ENCODE data around the gene AQP5. TPM values are rescaled to one million over a fixed set of nuclear protein-coding genes. Genes with fewer than 3 reads are reported as not detected.

AQP5 gene
- total and polyA plus RNA-seq, 2 of the 8 experiments (the other 6 are each of a cell fraction or from before 2014, with no cell fraction given) = 2.5 to 3.2 TPM

GRCh38 chr12:49948866-49949845 lies 12.5 kb upstream of the AQP5 start:
- Histone ChIP-seq H3K4me1 (replicated peaks in 1 of 4; ENCODE audit: control insufficient read depth in 3 of 4, insufficient read depth in 4 of 4, low read length in 3 of 4) (peaks cover 0 to 6% (median 4%) of the 10 kb centered on the region in 4 experiments; a peak in 5 of 7 replicates), H4K8ac (ENCODE audit: extremely low read depth, insufficient read depth, low read length) (no peak overlapping the region), H4K5ac (ENCODE audit: insufficient read length, low read depth, low read length) (no peak overlapping the region), H3K4me2 (ENCODE audit: insufficient read depth in 1 of 2, low read depth in 2 of 2, low read length in 2 of 2) (no peak overlapping the region), H3K4ac (replicated peaks; ENCODE audit: insufficient read length, low read depth, low read length) (no peak overlapping the region), H2BK12ac (ENCODE audit: low read depth, low read length) (no peak overlapping the region), H3K27ac (ENCODE audit: low read depth, low read length) (no peak overlapping the region), H3K4me3 (ENCODE audit: extremely low read depth in 1 of 4, insufficient read depth in 2 of 4, low read depth in 3 of 4, low read length in 4 of 4) (no peak overlapping the region), H3K23ac (ENCODE audit: insufficient read length) (no peak overlapping the region), H3K79me2 (ENCODE audit: control insufficient read depth in 1 of 2, insufficient read depth in 2 of 2, low read length in 2 of 2) (no peaks in the 10 kb centered on the region), H3K9ac (replicated peaks in 1 of 4; ENCODE audit: extremely low read depth in 1 of 4, low read depth in 3 of 4, low read length in 3 of 4) (no peak overlapping the region), H3K14ac (ENCODE audit: insufficient read length) (no peak overlapping the region), H2BK20ac (ENCODE audit: low read length) (no peak overlapping the region), H2BK15ac (ENCODE audit: low read length) (peak overlapping the region; percentile 25; the same call in 1 of the 2 replicates), H2AFZ (ENCODE audit: low read length) (no peak overlapping the region), H3K27me3 (replicated peaks in 1 of 4; ENCODE audit: control insufficient read depth in 3 of 4, extremely low read depth in 1 of 4, insufficient read depth in 3 of 4, low read length in 3 of 4) (no peaks in the 10 kb centered on the region; a peak in 1 of 7 replicates), H3K23me2 (ENCODE audit: low read depth, low read length) (no peaks in the 10 kb centered on the region; the same call in 1 of the 2 replicates), H3K18ac (ENCODE audit: extremely low read depth, low read length) (no peak overlapping the region), H2BK120ac (replicated peaks; ENCODE audit: low read depth, low read length) (no peak overlapping the region), H3K56ac (replicated peaks; ENCODE audit: insufficient read length, low read depth, low read length) (no peak overlapping the region), H3K36me3 (ENCODE audit: control insufficient read depth in 2 of 4, insufficient read depth in 4 of 4, low read length in 3 of 4) (no peaks in the 10 kb centered on the region), H4K20me1 (replicated peaks in 1 of 2; ENCODE audit: control insufficient read depth in 1 of 2, insufficient read depth in 2 of 2, low read length in 2 of 2) (no peaks in the 10 kb centered on the region), H3K9me3 (ENCODE audit: insufficient read depth in 2 of 2, low read depth in 1 of 2, low read length in 1 of 2) (no peaks in the 10 kb centered on the region), H3K79me1 (ENCODE audit: low read depth, low read length) (no peaks in the 10 kb centered on the region), H2BK5ac (ENCODE audit: low read depth, low read length) (no peak overlapping the region), H4K91ac (replicated peaks; ENCODE audit: insufficient read length, low read length) (no peak overlapping the region), H2AK5ac (ENCODE audit: low read depth, low read length) (no peak overlapping the region)
- 86% methylated on average over 12 of the region's 13 CpGs; no CpG with 5 or more reads in 1 of the 2 experiments for WGBS, 2 experiments (ENCODE audit: extremely low coverage in 1 of 2, insufficient coverage in 1 of 2, insufficient read length in 1 of 2, insufficient replicate concordance in 2 of 2, low coverage in 1 of 2, low lambda C conversion rate in 2 of 2, missing lambda C conversion rate in 1 of 2)
- POLR2A ChIA-PET (ENCODE audit: partially characterized antibody) = interaction anchor here (0.8 to 1.7 kb wide), 2 partner anchors 18 to 57 kb away, joined by 4 to 8 read pairs; no protein-coding TSS in a partner anchor
- CTCF ChIA-PET (ENCODE audit: partially characterized antibody) = interaction anchor here (0.7 to 7.6 kb wide), 10 partner anchors 10 to 172 kb away, joined by 3 to 104 read pairs (median 6); partner anchors contain the start of gene AQP6
- no peak for FAIRE-seq
- no peak for DNase-seq (ENCODE audit: low read depth in 1 of 2, low spot score in 2 of 2)
- TF ChIP-seq RFX5 (IDR thresholded peaks at IDR 0.05; ENCODE audit: borderline replicate concordance, low read depth, low read length) (no peak), SP1 (IDR thresholded peaks at IDR 0.05; ENCODE audit: low read depth, low read length) (no peak), SUZ12 (IDR thresholded peaks at IDR 0.05; ENCODE audit: low read length) (no peak), KDM5A (IDR thresholded peaks at IDR 0.05; ENCODE audit: low read length) (no peak), ASH2L (IDR thresholded peaks at IDR 0.05; ENCODE audit: low read length) (no peak), CTBP2 (IDR thresholded peaks at IDR 0.05; ENCODE audit: borderline replicate concordance, insufficient read depth, insufficient read length, low read length) (no peak), SIX5 (IDR thresholded peaks at IDR 0.05; ENCODE audit: low read depth, low read length) (no peak), SP4 (IDR thresholded peaks at IDR 0.05; ENCODE audit: low read length) (no peak), SIN3A (conservative IDR thresholded peaks at IDR 0.05 in 1 of 2, IDR thresholded peaks at IDR 0.05 in 1 of 2; ENCODE audit: low read depth in 1 of 2, low read length in 2 of 2) (no peak), POLR2A (IDR thresholded peaks at IDR 0.05; ENCODE audit: control extremely low read depth in 1 of 2, low read depth in 2 of 2, low read length in 2 of 2) (no peak), YY1 (IDR thresholded peaks at IDR 0.05; ENCODE audit: low read depth, low read length) (no peak), SP2 (IDR thresholded peaks at IDR 0.05; ENCODE audit: low read length) (no peak)

All from H1 (cell line).